SU-DHL-6 (cell line): ENCODE results near the gene SHOX.

Experiments
- H2AFZ ChIP-seq: fragments of 200-600 bp; sonication (generic); 2 replicates; pipeline ENCODE4 v1.6.1; 2014; ENCODE audit warnings: low read depth, mild to moderate bottlenecking, moderate library complexity, mixed read lengths, antibody characterized with exemption, low read length; ENCODE audit not compliant: severe bottlenecking
- H3F3A ChIP-seq: fragments of 200-600 bp; shearing (Covaris generic); 2 replicates; pipeline ENCODE4 v1.6.0; 2016; ENCODE audit warnings: antibody characterized with exemption, mild to moderate bottlenecking; ENCODE audit not compliant: insufficient read depth
- H3K27ac ChIP-seq: fragments of 200-600 bp; sonication (generic); 2 replicates; pipeline ENCODE4 v1.5.1; 2016; ENCODE audit warnings: low read depth, mild to moderate bottlenecking, low read length, moderate library complexity, mixed read lengths
- H3K27me3 ChIP-seq: fragments of 200-600 bp; sonication (generic), shearing (Covaris generic); 2 replicates; pipeline ENCODE4 v1.6.0; 2014; ENCODE audit warnings: mild to moderate bottlenecking, low read length
- H3K36me3 ChIP-seq: fragments of 200-600 bp; sonication (generic); 2 replicates; pipeline ENCODE4 v1.6.1; 2014; ENCODE audit warnings: mild to moderate bottlenecking, low read length, mixed read lengths
- H3K4me2 ChIP-seq: fragments of 300-600, 200-600 bp; shearing (Covaris generic), sonication (generic); 2 replicates; pipeline ENCODE4 v1.6.0; 2014; ENCODE audit warnings: low read length, low read depth, mild to moderate bottlenecking; ENCODE audit not compliant: poor library complexity, severe bottlenecking
- H3K4me3 ChIP-seq: fragments of 200-600 bp; sonication (generic); 2 replicates; pipeline ENCODE4 v1.5.1; 2014; ENCODE audit warnings: antibody characterized with exemption, low read length, mild to moderate bottlenecking, mixed read lengths; ENCODE audit not compliant: insufficient read depth, poor library complexity, severe bottlenecking
- H3K79me2 ChIP-seq: fragments of 200-600 bp; sonication (generic); 2 replicates; pipeline ENCODE4 v1.6.1; 2014; ENCODE audit warnings: mild to moderate bottlenecking, low read length, moderate library complexity; ENCODE audit not compliant: insufficient read depth
- H3K9ac ChIP-seq: fragments of 200-600 bp; sonication (generic); 2 replicates; pipeline ENCODE4 v1.7.0; 2014; ENCODE audit warnings: mild to moderate bottlenecking, low read length
- H3K9me2 ChIP-seq: fragments of 200-600 bp; sonication (generic); replicated peaks from 2 replicates; pipeline ENCODE4 v1.6.1; 2014; ENCODE audit warnings: low read length; ENCODE audit not compliant: insufficient read depth
- H3K9me3 ChIP-seq: fragments of 200-600 bp; sonication (generic); 2 replicates; pipeline ENCODE4 v1.6.1; 2014; ENCODE audit warnings: low read length, mixed read lengths; ENCODE audit not compliant: insufficient read depth
- H4K20me1 ChIP-seq: fragments of 200-600 bp; sonication (generic); 2 replicates; pipeline ENCODE4 v1.6.1; 2014; ENCODE audit warnings: low read depth, mild to moderate bottlenecking, antibody characterized with exemption, low read length, moderate library complexity, mixed read lengths
- EZH2phosphoT487 ChIP-seq: fragments of 200-600 bp; sonication (generic), shearing (Covaris generic); conservative IDR thresholded peaks from 2 replicates; pipeline ENCODE4 v1.6.1; 2018; ENCODE audit warnings: mild to moderate bottlenecking, antibody characterized with exemption, low read length, moderate library complexity, mixed read lengths
- TF ChIP-seq, protein P1 (sequence below): fragments of 200-600 bp; sonication (generic); IDR thresholded peaks from one replicate; pipeline ENCODE4 v1.5.1; 2017; ENCODE audit warnings: antibody characterized with exemption, mild to moderate bottlenecking, low read length, moderate library complexity; ENCODE audit not compliant: insufficient read depth, poor library complexity, severe bottlenecking

Gene SHOX

GRCh38 chrX:701673-702072, 71.1 kb downstream of the SHOX start:
- TF ChIP-seq EZH2phosphoT487 = no peak
- Histone ChIP-seq H3K4me2 (no peak overlapping the region), H3K9ac (no peak overlapping the region), H2AFZ (no peak overlapping the region), H3K9me2 (no peaks in the 10 kb centered on the region), H3K27me3 (no peaks in the 10 kb centered on the region), H3K9me3 (no peaks in the 10 kb centered on the region), H3F3A (no peaks in the 10 kb centered on the region), H3K36me3 (no peaks in the 10 kb centered on the region), H3K27ac (no peak overlapping the region), H3K4me3 (no peak overlapping the region), H3K79me2 (no peaks in the 10 kb centered on the region), H4K20me1 (no peaks in the 10 kb centered on the region)

GRCh38 chrX:703466-703865, 72.9 kb downstream of the SHOX start:
- H3K4me2 ChIP-seq = no peak overlapping the region

DNA sequence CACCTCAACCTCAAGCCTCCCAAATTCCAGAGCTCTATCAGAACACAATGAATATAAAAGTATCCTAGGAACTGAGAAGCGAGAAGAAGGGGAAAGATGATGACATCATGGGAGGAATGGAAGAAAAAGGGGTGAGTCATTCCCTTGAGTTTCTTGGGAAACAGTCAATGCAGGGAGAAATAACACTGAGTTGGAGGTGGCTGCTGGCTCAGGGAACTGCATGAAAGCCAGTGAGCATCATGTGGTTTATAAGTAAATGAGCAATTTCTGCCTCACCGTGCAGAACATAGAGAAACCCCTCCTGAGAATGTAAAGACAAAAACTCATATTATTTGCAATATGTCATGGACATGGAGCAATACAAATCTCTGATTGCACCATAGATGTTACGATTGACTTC, 73.3 kb downstream of the SHOX start:
- no peak overlapping the region for H3K4me3 ChIP-seq
- H3K27ac ChIP-seq = no peak overlapping the region
- H3F3A ChIP-seq = no peaks in the 10 kb centered on the region
- H3K79me2 ChIP-seq = no peaks in the 10 kb centered on the region
- no peaks in the 10 kb centered on the region for H3K9me2 ChIP-seq
- H4K20me1 ChIP-seq = no peaks in the 10 kb centered on the region
- no peaks in the 10 kb centered on the region for H3K9me3 ChIP-seq
- no peak overlapping the region for H2AFZ ChIP-seq
- no peak for TF ChIP-seq EZH2phosphoT487
- TF ChIP-seq, protein P1, sequence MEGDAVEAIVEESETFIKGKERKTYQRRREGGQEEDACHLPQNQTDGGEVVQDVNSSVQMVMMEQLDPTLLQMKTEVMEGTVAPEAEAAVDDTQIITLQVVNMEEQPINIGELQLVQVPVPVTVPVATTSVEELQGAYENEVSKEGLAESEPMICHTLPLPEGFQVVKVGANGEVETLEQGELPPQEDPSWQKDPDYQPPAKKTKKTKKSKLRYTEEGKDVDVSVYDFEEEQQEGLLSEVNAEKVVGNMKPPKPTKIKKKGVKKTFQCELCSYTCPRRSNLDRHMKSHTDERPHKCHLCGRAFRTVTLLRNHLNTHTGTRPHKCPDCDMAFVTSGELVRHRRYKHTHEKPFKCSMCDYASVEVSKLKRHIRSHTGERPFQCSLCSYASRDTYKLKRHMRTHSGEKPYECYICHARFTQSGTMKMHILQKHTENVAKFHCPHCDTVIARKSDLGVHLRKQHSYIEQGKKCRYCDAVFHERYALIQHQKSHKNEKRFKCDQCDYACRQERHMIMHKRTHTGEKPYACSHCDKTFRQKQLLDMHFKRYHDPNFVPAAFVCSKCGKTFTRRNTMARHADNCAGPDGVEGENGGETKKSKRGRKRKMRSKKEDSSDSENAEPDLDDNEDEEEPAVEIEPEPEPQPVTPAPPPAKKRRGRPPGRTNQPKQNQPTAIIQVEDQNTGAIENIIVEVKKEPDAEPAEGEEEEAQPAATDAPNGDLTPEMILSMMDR = no peak
- H3K36me3 ChIP-seq = no peaks in the 10 kb centered on the region
- H3K9ac ChIP-seq = no peak overlapping the region
- no peak overlapping the region for H3K4me2 ChIP-seq
- H3K27me3 ChIP-seq = no peaks in the 10 kb centered on the region

More at GRCh38 chrX:703466-703865, 72.9 kb downstream of the SHOX start:
- H3K79me2 ChIP-seq = no peaks in the 10 kb centered on the region
- H3K4me3 ChIP-seq = no peak overlapping the region
- no peak overlapping the region for H3K9ac ChIP-seq
- TF ChIP-seq EZH2phosphoT487 = no peak
- TF ChIP-seq, protein P1 = no peak
- H3K27ac ChIP-seq = no peak overlapping the region
- H3K9me2 ChIP-seq = no peaks in the 10 kb centered on the region
- H3K36me3 ChIP-seq = no peaks in the 10 kb centered on the region
- no peaks in the 10 kb centered on the region for H3K9me3 ChIP-seq
- no peaks in the 10 kb centered on the region for H4K20me1 ChIP-seq
- H3F3A ChIP-seq = no peaks in the 10 kb centered on the region
- no peak overlapping the region for H2AFZ ChIP-seq
- no peaks in the 10 kb centered on the region for H3K27me3 ChIP-seq
